ENCODE measurements around the gene NUDT14. TPM values are rescaled to one million over a fixed set of nuclear protein-coding genes. Genes with fewer than 3 reads are reported as not detected.
A peak's percentile ranks its signal among the peaks of the same experiment; 100 is the strongest.

Gene NUDT14
- total and polyA plus RNA-seq, 2 donors from 2014 or later = 48.6 to 59.1 TPM

DNA sequence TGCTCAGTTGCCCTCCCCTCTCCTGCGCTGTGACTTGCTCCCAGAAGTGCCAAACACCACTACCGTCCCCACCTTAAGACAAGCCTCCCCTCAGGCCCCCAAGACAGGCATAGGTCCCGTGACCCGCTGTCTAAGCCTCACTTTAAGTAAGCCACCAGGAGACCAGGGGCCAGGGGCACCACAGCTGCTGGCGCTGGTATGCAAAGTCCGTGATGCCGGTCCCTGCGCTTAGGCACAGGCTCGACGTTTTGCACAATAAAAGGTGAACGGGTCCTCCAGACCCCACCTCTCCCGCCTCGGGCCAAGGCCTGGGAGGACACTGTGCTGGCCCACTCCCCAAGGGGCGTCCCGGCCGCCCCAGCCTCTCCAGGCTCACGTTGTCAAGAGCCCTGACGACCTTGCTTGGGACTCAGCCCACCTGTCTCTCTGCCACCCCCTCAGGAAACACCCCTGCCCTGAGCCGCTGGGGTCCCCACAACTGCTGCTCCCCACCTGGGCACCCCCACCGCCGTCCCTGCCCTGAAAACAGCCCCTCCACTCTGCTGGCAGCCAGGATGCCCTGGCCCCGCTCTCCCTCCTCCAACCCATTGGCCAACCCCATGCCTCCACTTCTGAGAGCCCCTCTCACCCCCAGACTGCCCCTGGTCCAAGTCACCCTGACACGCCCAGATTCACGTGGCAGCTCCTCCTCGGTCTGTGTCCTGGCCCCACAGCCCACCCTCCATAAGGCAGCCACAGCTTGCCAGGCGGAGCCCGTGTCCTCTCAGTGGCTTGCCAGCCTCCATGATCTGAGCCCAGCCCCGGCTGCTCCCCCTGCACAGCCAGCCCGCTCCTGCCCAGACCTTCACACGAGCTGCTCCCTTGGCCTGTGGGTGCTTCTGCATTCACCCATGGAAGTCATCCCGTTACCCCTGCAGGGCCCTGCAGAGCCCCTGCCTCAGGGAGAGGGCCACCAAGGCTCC lies 24.4 kb downstream of the NUDT14 start:
- Histone ChIP-seq H3K9me3 (ENCODE audit: control insufficient read depth in 2 of 3, insufficient read depth in 1 of 3, low read length in 3 of 3) (no peaks in the 10 kb centered on the region), H3K27me3 (ENCODE audit: control insufficient read depth, insufficient read depth, low read length) (no peaks in the 10 kb centered on the region), H3K36me3 (ENCODE audit: control insufficient read depth in 2 of 3, insufficient read depth in 3 of 3, low read length in 3 of 3) (no peaks in the 10 kb centered on the region), H3K27ac (ENCODE audit: low read depth in 2 of 2, low read length in 2 of 2) (no peak overlapping the region), H3K9ac (ENCODE audit: low read length in 3 of 3) (no peak overlapping the region), H3K4me1 (ENCODE audit: control insufficient read depth in 2 of 3, insufficient read depth in 2 of 3, low read depth in 1 of 3, low read length in 3 of 3) (no peaks in the 10 kb centered on the region), H3K4me3 (ENCODE audit: low read length in 3 of 3) (no peak overlapping the region)
- peak in 1 of 5 donors; percentile 66 for DNase-seq
- no peak for FAIRE-seq
- TF ChIP-seq CTCF (IDR thresholded peaks at IDR 0.05; ENCODE audit: borderline replicate concordance, extremely low read depth, insufficient read depth) = no peak
- intact Hi-C loops (cut with DNase I) = no loop called here

GRCh38 chr14:105155681-105156413 lies 25.3 kb downstream of the NUDT14 start:
- intact Hi-C loops (cut with DNase I) = no loop called here
- FAIRE-seq = no peak
- DNase-seq = peak in 2 of 5 donors; percentile 55 to 60

GRCh38 chr14:105155071-105155651 lies 26.0 kb downstream of the NUDT14 start:
- DNase-seq = peak in 2 of 5 donors; percentile 63 to 66
- Histone ChIP-seq H3K4me3 (ENCODE audit: low read length in 3 of 3) (no peak overlapping the region), H3K4me1 (ENCODE audit: control insufficient read depth in 2 of 3, insufficient read depth in 2 of 3, low read depth in 1 of 3, low read length in 3 of 3) (no peaks in the 10 kb centered on the region), H3K27ac (ENCODE audit: low read depth in 2 of 2, low read length in 2 of 2) (no peak overlapping the region), H3K9ac (ENCODE audit: low read length in 3 of 3) (no peak overlapping the region), H3K36me3 (ENCODE audit: control insufficient read depth in 2 of 3, insufficient read depth in 3 of 3, low read length in 3 of 3) (no peaks in the 10 kb centered on the region), H3K27me3 (ENCODE audit: control insufficient read depth, insufficient read depth, low read length) (no peaks in the 10 kb centered on the region), H3K9me3 (ENCODE audit: control insufficient read depth in 2 of 3, insufficient read depth in 1 of 3, low read length in 3 of 3) (no peaks in the 10 kb centered on the region)
- TF ChIP-seq CTCF (IDR thresholded peaks at IDR 0.05; ENCODE audit: borderline replicate concordance, extremely low read depth, insufficient read depth) = no peak
- intact Hi-C loops (cut with DNase I) = no loop called here
- FAIRE-seq = no peak

More at GRCh38 chr14:105155681-105156413, 25.3 kb downstream of the NUDT14 start:
- H3K4me1 ChIP-seq (ENCODE audit: control insufficient read depth in 2 of 3, insufficient read depth in 2 of 3, low read depth in 1 of 3, low read length in 3 of 3) = no peaks in the 10 kb centered on the region
- no peak for TF ChIP-seq CTCF (IDR thresholded peaks at IDR 0.05; ENCODE audit: borderline replicate concordance, extremely low read depth, insufficient read depth)
- H3K9me3 ChIP-seq (ENCODE audit: control insufficient read depth in 2 of 3, insufficient read depth in 1 of 3, low read length in 3 of 3) = no peaks in the 10 kb centered on the region
- H3K4me3 ChIP-seq (ENCODE audit: low read length in 3 of 3) = no peak overlapping the region
- no peaks in the 10 kb centered on the region for H3K27me3 ChIP-seq (ENCODE audit: control insufficient read depth, insufficient read depth, low read length)
- H3K36me3 ChIP-seq (ENCODE audit: control insufficient read depth in 2 of 3, insufficient read depth in 3 of 3, low read length in 3 of 3) = no peaks in the 10 kb centered on the region
- no peak overlapping the region for H3K9ac ChIP-seq (ENCODE audit: low read length in 3 of 3)
- no peak overlapping the region for H3K27ac ChIP-seq (ENCODE audit: low read depth in 2 of 2, low read length in 2 of 2)

Measured in kidney (tissue), 14 donors.